ENCODE data around the gene NAALADL2. TPM values are rescaled to one million over a fixed set of nuclear protein-coding genes. Genes with fewer than 3 reads are reported as not detected.

NAALADL2 gene
- total RNA-seq, 2 experiments from 2014 or later: 0.30 to 1.2 TPM

GRCh38 chr3:175046601-175047000 is 187.5 kb downstream of the NAALADL2 start:
- no peak overlapping the region for H3K4me3 ChIP-seq (ENCODE audit: low read length)
- intact Hi-C loops (cut with DNase I, micrococcal nuclease): no loop called here
- H3K27me3 ChIP-seq (ENCODE audit: control insufficient read depth in 1 of 2, insufficient read depth in 2 of 2, low read length in 2 of 2): no peaks in the 10 kb centered on the region
- Mint-ChIP-seq H3K27me3 (no peaks in the 10 kb centered on the region), H3K9me3 (peaks cover 4% of the 10 kb centered on the region), H3K36me3 (ENCODE audit: low read depth) (no peaks in the 10 kb centered on the region), H3K4me1 (ENCODE audit: low read depth) (no peaks in the 10 kb centered on the region), H3K4me3 (no peak overlapping the region), H3K27ac (no peak overlapping the region)
- H3K27ac ChIP-seq (ENCODE audit: low read depth in 1 of 2, low read length in 2 of 2): no peak overlapping the region
- peaks cover 0 to 4% of the 10 kb centered on the region in 2 experiments for H3K9me3 ChIP-seq (ENCODE audit: control insufficient read depth in 1 of 2, insufficient read depth in 1 of 2, low read length in 2 of 2)
- ChIA-PET CTCF (no interaction called here), POLR2A (no interaction called here)
- TF ChIP-seq CTCF (IDR thresholded peaks at IDR 0.05): no peak
- no peak for DNase-seq
- no peak for ATAC-seq (ENCODE audit: poor library complexity)
- H3K4me1 ChIP-seq (ENCODE audit: insufficient read depth, low read length): no peaks in the 10 kb centered on the region
- H3K36me3 ChIP-seq (ENCODE audit: insufficient read depth, low read length): no peaks in the 10 kb centered on the region

- POLR2A ChIA-PET: no interaction called here
- Histone ChIP-seq H3K4me1 (ENCODE audit: insufficient read depth, low read length) (no peaks in the 10 kb centered on the region), H3K27me3 (ENCODE audit: control insufficient read depth in 1 of 2, insufficient read depth in 2 of 2, low read length in 2 of 2) (no peaks in the 10 kb centered on the region), H3K9me3 (ENCODE audit: control insufficient read depth in 1 of 2, insufficient read depth in 1 of 2, low read length in 2 of 2) (peaks cover 0 to 4% of the 10 kb centered on the region in 2 experiments), H3K36me3 (ENCODE audit: insufficient read depth, low read length) (no peaks in the 10 kb centered on the region), H3K27ac (ENCODE audit: low read depth in 1 of 2, low read length in 2 of 2) (no peak overlapping the region), H3K4me3 (ENCODE audit: low read length) (no peak overlapping the region)
- CTCF ChIA-PET: no interaction called here
- Mint-ChIP-seq H3K4me3 (no peak overlapping the region), H3K9me3 (peaks cover 4% of the 10 kb centered on the region), H3K27me3 (no peaks in the 10 kb centered on the region), H3K4me1 (ENCODE audit: low read depth) (no peaks in the 10 kb centered on the region), H3K27ac (no peak overlapping the region), H3K36me3 (ENCODE audit: low read depth) (no peaks in the 10 kb centered on the region)
- no peak for DNase-seq
- no peak for TF ChIP-seq CTCF (IDR thresholded peaks at IDR 0.05)
- ATAC-seq (ENCODE audit: poor library complexity): no peak
- intact Hi-C loops (cut with DNase I, micrococcal nuclease): no loop called here
Measured at GRCh38 chr3:175047786-175048185, 188.7 kb downstream of the NAALADL2 start.

- H3K9me3 ChIP-seq (ENCODE audit: control insufficient read depth in 1 of 2, insufficient read depth in 1 of 2, low read length in 2 of 2): no peaks in the 10 kb centered on the region
- H3K4me3 ChIP-seq (ENCODE audit: low read length): no peak overlapping the region
- H3K36me3 ChIP-seq (ENCODE audit: insufficient read depth, low read length): no peaks in the 10 kb centered on the region
- ChIA-PET POLR2A (no interaction called here), CTCF (interaction anchor here (0.5 kb wide), 1 partner anchor 731 kb away, joined by 3 read pairs; no protein-coding TSS in a partner anchor)
- Mint-ChIP-seq H3K4me3 (no peak overlapping the region), H3K27ac (no peak overlapping the region), H3K4me1 (ENCODE audit: low read depth) (no peaks in the 10 kb centered on the region), H3K27me3 (no peaks in the 10 kb centered on the region), H3K9me3 (peaks cover 12% of the 10 kb centered on the region), H3K36me3 (ENCODE audit: low read depth) (no peaks in the 10 kb centered on the region)
- DNase-seq (no peak), ATAC-seq (ENCODE audit: poor library complexity) (no peak)
- no peak overlapping the region for H3K27ac ChIP-seq (ENCODE audit: low read depth in 1 of 2, low read length in 2 of 2)
- no peaks in the 10 kb centered on the region for H3K4me1 ChIP-seq (ENCODE audit: insufficient read depth, low read length)
- no peak for TF ChIP-seq CTCF (IDR thresholded peaks at IDR 0.05)
- H3K27me3 ChIP-seq (ENCODE audit: control insufficient read depth in 1 of 2, insufficient read depth in 2 of 2, low read length in 2 of 2): no peaks in the 10 kb centered on the region
- intact Hi-C loops (cut with DNase I, micrococcal nuclease): no loop called here
Measured at GRCh38 chr3:175057401-175057800, 198.3 kb downstream of the NAALADL2 start.

All from CD4-positive, alpha-beta T cell (primary cell).